Fibroblast of lung (primary cell): ENCODE data around the gene AKIRIN2.

Experiments
- CTCF ChIP-seq, 2 donors: IDR thresholded peaks in 1 of 2; conservative IDR thresholded peaks in 1 of 2; 1 replicate in 1 of 2; 2 replicates in 1 of 2; pipeline ENCODE4 v1.5.1; 2011 to 2012; ENCODE audit warnings: low read length in 2 of 2, control low read depth in 1 of 2, inconsistent platforms in 1 of 2, low read depth in 1 of 2, mild to moderate bottlenecking in 1 of 2
- EZH2 ChIP-seq: IDR thresholded peaks from 2 replicates; pipeline ENCODE4 v1.5.1; 2012; ENCODE audit warnings: low read length, control low read depth, mild to moderate bottlenecking; ENCODE audit errors: missing control alignments

GRCh38 chr6:87701676-87702588, at the start of gene AKIRIN2:
- TF ChIP-seq CTCF (conservative IDR thresholded peaks at IDR 0.05 in 1 of 2, IDR thresholded peaks at IDR 0.05 in 1 of 2; ENCODE audit: low read depth in 1 of 2, low read length in 2 of 2): no peak
- no peak for TF ChIP-seq EZH2
